SJSA1 (cell line): Measurements from ENCODE around the gene PLEKHM2. TPM values are rescaled to one million over a fixed set of nuclear protein-coding genes. Genes with fewer than 3 reads are reported as not detected.

Experiments used
- DNase-seq, 2 experiments: peaks; one replicate each; pipeline ENCODE4 v3.0.0-alpha.2; 2015 to 2020; ENCODE audit warnings: low spot score in 2 of 2, low read depth in 1 of 2
- H3K27ac ChIP-seq: fragments of 250-450 bp; sonication (Bioruptor Pico); 2 replicates; pipeline ENCODE4 v1.5.1; 2020; ENCODE audit warnings: mild to moderate bottlenecking, moderate library complexity
- H3K27me3 ChIP-seq: fragments of 250-450 bp; sonication (Bioruptor Pico); replicated peaks from 2 replicates; pipeline ENCODE4 v1.5.1; 2020; ENCODE audit warnings: mild to moderate bottlenecking, moderate library complexity
- H3K36me3 ChIP-seq: fragments of 250-450 bp; sonication (Bioruptor Pico); 2 replicates; pipeline ENCODE4 v1.5.1; 2020; ENCODE audit warnings: mild to moderate bottlenecking
- H3K4me1 ChIP-seq: fragments of 250-450 bp; sonication (Bioruptor Pico); replicated peaks from 2 replicates; pipeline ENCODE4 v1.6.1; 2021; ENCODE audit warnings: mild to moderate bottlenecking
- H3K4me3 ChIP-seq: fragments of 250-450 bp; sonication (Bioruptor Pico); 2 replicates; pipeline ENCODE4 v1.5.1; 2020; ENCODE audit warnings: mild to moderate bottlenecking
- H3K9me3 ChIP-seq: fragments of 250-450 bp; sonication (Bioruptor Pico); replicated peaks from 2 replicates; pipeline ENCODE4 v1.5.1; 2020; ENCODE audit warnings: mild to moderate bottlenecking
- total RNA-seq: library from RNA; depleted of rRNA; stranded (reverse); fragments of >200 nt; shearing (Covaris generic); gene quantifications from 2 replicates; pipeline ENCODE4 v1.2.3, GENCODE V29; 2014

PLEKHM2 gene
- total RNA-seq, 1 experiment from 2014 or later: 48.4 TPM

DNA sequence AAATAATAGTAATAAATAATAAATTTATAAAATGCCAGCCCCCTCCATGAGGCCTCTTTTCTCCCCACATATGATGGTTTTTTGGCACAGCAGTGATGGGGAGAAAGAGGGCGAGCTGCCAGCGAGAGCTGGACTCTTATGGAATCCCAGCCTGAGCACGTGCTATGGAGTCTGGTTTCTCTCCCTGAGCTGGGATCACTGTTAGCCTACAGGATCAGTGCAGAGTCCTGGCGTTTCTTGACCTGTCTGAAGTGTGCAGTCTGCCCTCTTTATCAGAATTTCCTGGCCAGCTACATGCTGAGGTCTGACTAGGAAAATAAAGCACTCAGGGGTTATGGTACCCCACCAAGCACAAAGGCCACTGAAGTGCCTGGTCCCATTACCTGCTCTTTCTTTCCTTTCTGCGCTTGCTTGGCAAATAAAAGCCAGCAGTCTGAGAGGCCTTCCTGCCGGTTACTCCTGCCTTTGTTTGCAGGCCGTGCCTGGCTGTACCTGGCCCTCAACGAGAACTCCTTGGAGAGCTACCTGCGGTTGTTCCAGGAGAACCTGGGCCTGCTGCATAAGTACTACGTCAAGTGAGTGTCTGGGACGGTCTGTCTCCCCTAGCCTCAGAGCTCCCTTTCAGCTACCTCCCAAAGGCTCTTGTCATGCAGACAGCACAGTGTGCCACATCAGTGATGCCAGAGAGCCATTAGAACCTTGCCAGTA is 33.5 kb downstream of the PLEKHM2 start:
- H3K9me3 ChIP-seq: no peaks in the 10 kb centered on the region
- no peaks in the 10 kb centered on the region for H3K27me3 ChIP-seq
- H3K36me3 ChIP-seq: peaks cover 51% of the 10 kb centered on the region
- DNase-seq: no peak
- H3K4me3 ChIP-seq: no peak overlapping the region
- H3K27ac ChIP-seq: no peak overlapping the region
- H3K4me1 ChIP-seq: no peaks in the 10 kb centered on the region

DNA sequence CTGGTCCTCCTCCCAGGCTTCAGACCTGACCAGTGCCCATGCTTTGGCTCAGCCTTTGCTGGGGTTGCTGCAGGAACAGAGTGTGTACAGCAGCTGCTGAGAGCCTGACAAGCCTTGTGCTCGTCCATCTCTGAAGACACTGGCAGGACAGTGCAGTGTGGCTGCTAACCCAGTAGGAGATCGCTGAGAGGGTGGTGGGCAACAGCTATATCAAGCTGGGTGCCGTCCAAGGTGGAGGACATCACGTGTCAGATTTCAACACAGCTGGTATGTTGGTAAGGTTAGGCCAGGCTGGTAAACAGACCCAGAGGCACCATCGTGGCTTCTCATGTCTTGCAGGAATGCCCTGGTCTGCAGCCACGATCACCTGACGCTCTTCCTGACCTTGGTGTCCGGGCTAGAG is 34.1 kb downstream of the PLEKHM2 start:
- Histone ChIP-seq H3K4me1 (no peaks in the 10 kb centered on the region), H3K36me3 (peaks cover 57% of the 10 kb centered on the region)

DNA sequence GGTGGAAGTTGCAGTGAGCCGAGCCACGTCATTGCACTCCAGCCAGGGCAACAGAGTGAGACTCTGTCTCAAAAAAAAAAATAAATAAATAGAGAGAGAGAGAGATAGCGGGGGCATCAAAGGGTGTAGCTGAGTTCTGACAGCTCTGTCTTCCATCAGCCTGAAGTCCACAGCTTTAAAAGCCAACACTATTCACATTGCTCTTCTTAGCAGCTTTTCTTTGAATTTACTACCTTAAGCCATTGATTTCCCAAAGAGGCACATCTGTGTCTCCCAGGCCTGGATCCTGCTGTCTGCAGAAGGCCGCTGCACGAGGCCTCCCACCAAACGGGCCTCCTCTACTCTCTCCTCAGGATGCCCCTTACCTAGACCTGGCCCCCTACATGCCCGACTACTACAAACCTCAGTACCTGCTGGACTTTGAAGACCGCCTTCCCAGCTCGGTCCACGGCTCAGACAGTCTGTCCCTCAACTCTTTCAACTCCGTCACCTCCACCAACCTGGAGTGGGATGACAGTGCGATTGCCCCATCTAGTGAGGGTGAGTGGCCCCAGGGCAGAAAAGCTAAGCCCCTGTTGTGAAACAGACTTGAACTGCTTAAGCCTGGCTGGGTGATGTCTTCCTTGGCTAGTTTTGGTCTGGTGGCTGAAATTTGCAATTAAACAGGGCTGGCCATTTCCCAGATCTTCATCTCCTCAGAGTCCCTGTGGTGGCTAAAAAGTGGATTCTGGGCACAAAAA is 35.4 kb downstream of the PLEKHM2 start:
- Histone ChIP-seq H3K36me3 (peaks cover 60% of the 10 kb centered on the region), H3K27ac (no peak overlapping the region), H3K9me3 (no peaks in the 10 kb centered on the region), H3K4me1 (no peaks in the 10 kb centered on the region), H3K4me3 (no peak overlapping the region), H3K27me3 (no peaks in the 10 kb centered on the region)
- DNase-seq: no peak

More for the DNA sequence above, 34.1 kb downstream of the PLEKHM2 start:
- H3K27me3 ChIP-seq: no peaks in the 10 kb centered on the region
- no peaks in the 10 kb centered on the region for H3K9me3 ChIP-seq
- H3K27ac ChIP-seq: no peak overlapping the region
- H3K4me3 ChIP-seq: no peak overlapping the region
- DNase-seq: no peak

DNA sequence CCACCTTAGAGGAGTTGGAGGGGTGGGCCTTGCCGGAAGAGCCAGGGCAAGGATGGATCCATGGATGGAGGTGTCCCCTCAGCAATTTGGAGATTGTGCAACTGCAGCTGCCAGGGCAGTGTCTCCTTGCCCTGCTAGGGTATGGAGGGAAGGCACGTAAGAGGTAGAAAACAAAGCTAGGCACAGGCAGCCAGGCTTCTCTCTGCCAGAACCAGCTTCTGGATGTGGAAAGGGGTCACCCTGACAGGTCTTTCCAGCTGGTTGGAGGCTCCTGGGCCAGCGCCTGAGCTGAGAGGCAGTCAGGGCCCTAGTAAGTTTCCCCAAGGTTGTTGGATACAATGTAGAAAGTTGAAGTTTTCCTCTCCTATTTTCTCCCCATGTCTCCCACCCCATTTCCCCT is 36.7 kb downstream of the PLEKHM2 start:
- Histone ChIP-seq H3K27ac (no peak overlapping the region), H3K9me3 (no peaks in the 10 kb centered on the region), H3K36me3 (peaks cover 71% of the 10 kb centered on the region), H3K4me3 (no peak overlapping the region), H3K27me3 (no peaks in the 10 kb centered on the region), H3K4me1 (no peaks in the 10 kb centered on the region)
- no peak for DNase-seq

DNA sequence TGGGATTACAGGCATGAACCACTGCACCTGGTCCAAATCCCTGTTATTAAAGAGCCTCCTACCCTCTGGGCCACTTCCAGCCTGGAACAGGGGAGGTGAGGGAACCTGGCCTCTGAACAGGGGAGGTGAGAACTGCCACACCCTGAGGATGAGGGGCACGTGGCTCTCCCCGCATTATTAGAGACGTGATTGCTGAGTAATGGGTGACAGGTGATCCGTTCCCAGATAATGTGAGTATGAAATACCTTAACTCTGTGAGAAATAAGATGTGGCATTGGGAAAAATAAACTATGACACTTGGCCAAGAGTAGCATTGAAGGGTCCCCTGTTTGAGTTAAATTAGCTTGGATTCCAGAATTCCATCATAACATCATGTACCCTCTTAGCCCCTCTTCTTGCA is 38.3 kb downstream of the PLEKHM2 start:
- DNase-seq: no peak
- Histone ChIP-seq H3K27ac (no peak overlapping the region), H3K27me3 (no peaks in the 10 kb centered on the region), H3K9me3 (no peaks in the 10 kb centered on the region), H3K36me3 (peaks cover 73% of the 10 kb centered on the region), H3K4me1 (no peaks in the 10 kb centered on the region), H3K4me3 (no peak overlapping the region)

DNA sequence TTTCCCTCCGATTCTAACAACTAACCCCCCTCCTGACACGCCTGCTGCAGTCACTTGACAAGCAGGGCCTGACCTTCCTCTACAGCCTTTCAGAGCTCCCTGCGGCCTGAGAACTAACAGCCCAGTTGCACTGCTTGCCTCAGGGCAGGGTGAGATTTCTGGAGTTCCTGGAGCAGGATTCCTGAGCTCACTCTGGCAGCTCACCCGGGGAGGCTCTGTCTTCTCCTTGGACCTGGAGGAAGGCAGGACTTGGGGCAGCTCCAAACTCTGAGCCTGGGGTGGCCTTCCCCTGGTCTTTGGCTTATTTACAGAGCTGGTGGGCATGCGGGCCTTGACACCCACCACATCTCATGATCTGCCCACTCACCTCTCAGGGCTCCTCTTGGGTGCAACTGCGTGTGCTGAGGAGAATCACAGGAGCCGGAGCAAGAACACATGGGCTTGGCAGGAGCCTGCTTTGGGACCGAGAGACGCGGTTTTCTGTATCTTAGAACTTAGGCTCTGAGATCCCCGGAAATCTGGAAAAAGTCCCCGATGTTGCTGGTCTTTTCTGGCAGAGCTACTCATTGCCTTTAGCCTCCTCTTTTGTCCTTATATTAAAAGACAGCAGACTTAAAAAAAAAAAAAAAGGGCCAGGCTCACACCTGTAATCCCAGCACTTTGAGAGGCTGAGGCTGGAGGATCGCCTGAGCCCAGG is 38.9 kb downstream of the PLEKHM2 start:
- H3K4me1 ChIP-seq: no peaks in the 10 kb centered on the region
- no peaks in the 10 kb centered on the region for H3K9me3 ChIP-seq
- no peaks in the 10 kb centered on the region for H3K27me3 ChIP-seq
- no peak overlapping the region for H3K4me3 ChIP-seq
- peaks cover 73% of the 10 kb centered on the region for H3K36me3 ChIP-seq
- H3K27ac ChIP-seq: no peak overlapping the region
- DNase-seq: no peak

DNA sequence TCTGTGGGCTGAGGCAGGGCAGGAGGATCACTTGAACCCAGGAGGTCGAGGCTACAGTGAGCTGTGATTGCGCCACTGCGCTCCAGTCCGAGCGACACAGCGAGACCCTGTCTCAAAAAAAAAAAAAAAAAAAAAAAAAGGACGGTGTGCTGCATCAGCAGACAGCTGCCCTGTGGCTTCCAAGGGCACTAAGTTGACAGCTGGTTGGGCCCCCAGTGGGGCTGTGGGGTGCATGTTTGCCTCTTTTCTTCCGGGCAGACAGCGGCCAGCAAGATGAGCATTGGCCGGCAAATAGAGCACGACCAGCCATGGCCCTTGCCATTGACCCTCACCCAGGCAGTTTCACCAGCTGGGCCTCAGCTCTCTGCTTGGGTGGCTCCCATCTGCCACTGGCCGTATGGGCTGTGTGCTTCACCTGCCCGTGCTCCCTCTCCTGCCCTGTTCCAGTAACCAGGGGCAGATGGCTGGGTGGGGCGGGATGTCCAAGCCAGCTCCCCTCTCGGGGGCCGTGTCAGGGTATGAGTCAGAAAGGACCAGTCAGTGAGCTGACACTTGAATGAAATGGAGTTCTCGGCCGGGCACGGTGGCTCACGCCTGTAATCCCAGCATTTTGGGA is 39.6 kb downstream of the PLEKHM2 start:
- H3K36me3 ChIP-seq: peaks cover 76% of the 10 kb centered on the region
- no peaks in the 10 kb centered on the region for H3K4me1 ChIP-seq
- no peaks in the 10 kb centered on the region for H3K27me3 ChIP-seq
- no peaks in the 10 kb centered on the region for H3K9me3 ChIP-seq
- DNase-seq: no peak
- H3K4me3 ChIP-seq: no peak overlapping the region
- H3K27ac ChIP-seq: no peak overlapping the region

DNA sequence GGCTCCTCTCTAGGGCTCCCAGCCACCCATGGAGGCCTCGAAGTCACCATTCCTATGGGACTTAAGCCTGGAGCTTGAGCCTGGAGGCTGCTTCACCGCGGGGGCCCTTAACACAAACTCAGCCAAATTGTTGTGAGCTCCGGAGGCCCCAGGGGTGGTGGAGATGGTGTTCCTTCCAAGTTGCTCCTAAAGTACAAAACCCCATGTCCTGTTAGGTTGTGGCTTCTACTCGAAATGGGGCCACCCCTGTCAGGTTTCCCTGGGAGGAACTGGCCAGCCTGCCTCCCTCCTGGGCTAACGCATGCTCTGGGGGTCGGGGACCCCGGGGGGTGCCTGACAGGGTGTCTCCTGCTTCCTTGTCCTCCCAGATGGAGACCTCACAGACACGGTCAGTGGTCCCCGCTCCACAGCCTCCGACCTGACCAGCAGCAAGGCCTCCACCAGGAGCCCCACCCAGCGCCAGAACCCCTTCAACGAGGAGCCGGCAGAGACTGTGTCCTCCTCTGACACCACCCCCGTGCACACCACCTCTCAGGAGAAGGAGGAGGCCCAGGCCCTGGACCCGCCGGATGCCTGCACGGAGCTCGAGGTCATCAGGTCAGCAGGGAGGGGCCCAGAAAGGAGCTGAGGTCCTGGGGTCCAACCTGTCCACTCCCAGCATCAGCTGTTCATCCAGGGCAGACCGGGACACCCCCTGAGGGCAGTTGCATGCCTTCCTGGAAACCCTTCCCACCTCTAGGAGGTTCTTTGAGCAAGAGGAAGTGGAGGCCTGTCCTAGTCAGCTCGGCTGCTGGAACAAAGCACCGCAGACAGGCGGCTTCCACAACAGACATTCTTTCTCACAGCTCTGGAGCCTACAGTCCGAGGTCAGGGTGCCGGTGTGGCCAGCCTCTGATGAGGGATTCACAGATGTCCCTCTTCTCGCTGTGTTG is 41.1 kb downstream of the PLEKHM2 start:
- Histone ChIP-seq H3K36me3 (peaks cover 80% of the 10 kb centered on the region), H3K4me3 (no peak overlapping the region), H3K4me1 (no peaks in the 10 kb centered on the region), H3K27me3 (no peaks in the 10 kb centered on the region), H3K27ac (no peak overlapping the region), H3K9me3 (no peaks in the 10 kb centered on the region)
- no peak for DNase-seq

DNA sequence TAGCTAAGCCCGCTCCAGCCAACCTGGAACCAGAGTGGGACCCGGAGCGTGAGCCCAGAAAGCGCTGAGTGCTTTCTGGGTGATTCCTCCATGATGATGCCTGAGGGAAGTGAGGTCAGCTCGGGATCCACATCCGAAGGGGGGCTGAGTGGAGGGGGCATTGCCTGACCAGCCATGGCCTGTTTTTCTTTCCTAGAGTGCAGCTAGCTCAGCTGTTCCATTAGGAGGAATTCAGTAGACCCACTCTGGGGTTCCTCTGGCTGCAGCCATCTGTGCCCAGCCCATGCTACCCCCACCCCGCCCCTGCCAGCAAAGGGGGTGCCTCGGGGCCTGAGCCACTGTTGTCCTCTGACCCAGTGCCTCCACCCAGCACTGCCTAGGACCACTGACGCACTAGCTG is 42.4 kb downstream of the PLEKHM2 start:
- Histone ChIP-seq H3K9me3 (no peaks in the 10 kb centered on the region), H3K36me3 (peaks cover 83% of the 10 kb centered on the region), H3K4me3 (no peak overlapping the region), H3K27ac (no peak overlapping the region), H3K4me1 (no peaks in the 10 kb centered on the region), H3K27me3 (no peaks in the 10 kb centered on the region)
- no peak for DNase-seq

DNA sequence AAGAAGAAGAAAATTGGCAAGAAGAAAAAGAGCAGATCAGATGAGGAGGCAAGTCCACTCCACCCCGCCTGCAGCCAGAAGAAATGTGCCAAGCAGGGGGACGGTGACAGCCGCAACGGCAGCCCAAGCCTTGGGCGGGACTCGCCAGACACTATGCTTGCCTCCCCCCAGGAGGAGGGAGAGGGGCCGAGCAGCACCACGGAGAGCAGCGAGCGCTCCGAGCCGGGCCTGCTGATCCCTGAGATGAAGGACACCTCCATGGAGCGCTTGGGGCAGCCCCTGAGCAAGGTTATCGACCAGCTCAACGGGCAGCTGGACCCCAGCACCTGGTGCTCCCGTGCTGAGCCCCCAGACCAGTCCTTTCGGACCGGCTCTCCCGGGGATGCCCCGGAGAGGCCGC is 42.9 kb downstream of the PLEKHM2 start:
- Histone ChIP-seq H3K4me1 (no peaks in the 10 kb centered on the region), H3K27ac (no peak overlapping the region), H3K9me3 (no peaks in the 10 kb centered on the region), H3K36me3 (peaks cover 85% of the 10 kb centered on the region), H3K27me3 (no peaks in the 10 kb centered on the region), H3K4me3 (no peak overlapping the region)
- no peak for DNase-seq

DNA sequence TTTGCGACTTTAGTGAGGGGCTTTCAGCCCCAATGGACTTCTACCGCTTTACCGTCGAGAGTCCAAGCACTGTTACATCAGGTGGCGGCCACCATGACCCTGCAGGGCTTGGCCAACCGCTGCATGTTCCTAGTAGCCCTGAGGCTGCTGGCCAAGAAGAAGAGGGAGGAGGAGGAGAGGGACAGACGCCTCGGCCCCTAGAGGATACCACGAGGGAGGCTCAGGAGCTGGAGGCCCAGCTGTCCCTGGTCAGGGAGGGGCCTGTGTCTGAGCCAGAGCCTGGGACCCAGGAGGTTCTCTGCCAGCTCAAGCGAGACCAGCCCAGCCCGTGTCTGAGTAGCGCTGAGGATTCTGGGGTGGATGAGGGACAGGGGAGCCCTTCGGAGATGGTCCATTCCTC is 43.3 kb downstream of the PLEKHM2 start:
- Histone ChIP-seq H3K4me1 (no peaks in the 10 kb centered on the region), H3K9me3 (no peaks in the 10 kb centered on the region), H3K27ac (no peak overlapping the region), H3K27me3 (no peaks in the 10 kb centered on the region), H3K4me3 (no peak overlapping the region), H3K36me3 (peaks cover 86% of the 10 kb centered on the region)
- no peak for DNase-seq

DNA sequence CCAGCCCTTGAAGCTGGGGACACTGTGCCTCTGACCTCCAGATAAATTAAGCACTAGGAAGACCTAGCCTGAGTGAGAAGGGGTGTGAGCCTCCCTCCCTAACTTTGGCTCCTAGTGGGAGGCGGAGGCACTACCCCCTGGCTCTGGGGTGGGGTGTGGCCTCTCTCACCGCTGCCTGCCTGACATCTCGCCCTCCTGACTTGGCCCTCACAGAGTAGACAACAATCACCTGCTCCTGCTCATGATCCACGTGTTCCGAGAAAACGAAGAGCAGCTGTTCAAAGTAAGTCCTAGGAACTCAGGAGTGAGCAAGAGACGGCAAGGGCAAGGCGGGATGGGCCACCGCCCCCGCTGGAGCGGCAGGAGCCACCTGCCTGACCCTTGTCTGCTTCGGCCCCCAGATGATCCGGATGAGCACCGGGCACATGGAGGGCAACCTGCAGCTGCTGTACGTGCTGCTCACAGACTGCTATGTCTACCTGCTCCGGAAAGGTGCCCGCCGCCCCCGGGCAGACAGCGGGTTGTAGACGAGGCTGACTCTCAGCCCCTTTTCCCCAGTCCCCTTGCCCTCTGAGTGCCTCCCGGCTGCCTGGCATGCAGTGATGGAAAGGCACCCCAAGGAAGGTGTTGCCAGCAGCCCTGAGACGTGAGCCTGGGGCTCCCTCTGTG is 43.9 kb downstream of the PLEKHM2 start:
- H3K36me3 ChIP-seq: peaks cover 85% of the 10 kb centered on the region

More for the DNA sequence above, 43.9 kb downstream of the PLEKHM2 start:
- Histone ChIP-seq H3K4me1 (no peaks in the 10 kb centered on the region), H3K27me3 (no peaks in the 10 kb centered on the region), H3K27ac (no peak overlapping the region), H3K4me3 (no peak overlapping the region), H3K9me3 (no peaks in the 10 kb centered on the region)
- DNase-seq: no peak
